A172 (cell line): ENCODE measurements around the gene EXOC4. TPM values are rescaled to one million over a fixed set of nuclear protein-coding genes. Genes with fewer than 3 reads are reported as not detected.

Experiments
- DNase-seq: peaks from one replicate; pipeline ENCODE4 v3.0.0-alpha.2; 2015; ENCODE audit warnings: low spot score
- total RNA-seq: library from RNA; depleted of rRNA; stranded (reverse); fragments of >200 nt; shearing (Covaris generic); gene quantifications from 2 replicates; pipeline ENCODE4 v1.2.3, GENCODE V29; 2014

Gene EXOC4
- total RNA-seq, 1 experiment from 2014 or later, result 37.4 TPM

GRCh38 chr7:133536450-133536849, 283.6 kb downstream of the EXOC4 start:
- no peak for DNase-seq

GRCh38 chr7:133539016-133539415, 286.1 kb downstream of the EXOC4 start:
- no peak for DNase-seq

DNA sequence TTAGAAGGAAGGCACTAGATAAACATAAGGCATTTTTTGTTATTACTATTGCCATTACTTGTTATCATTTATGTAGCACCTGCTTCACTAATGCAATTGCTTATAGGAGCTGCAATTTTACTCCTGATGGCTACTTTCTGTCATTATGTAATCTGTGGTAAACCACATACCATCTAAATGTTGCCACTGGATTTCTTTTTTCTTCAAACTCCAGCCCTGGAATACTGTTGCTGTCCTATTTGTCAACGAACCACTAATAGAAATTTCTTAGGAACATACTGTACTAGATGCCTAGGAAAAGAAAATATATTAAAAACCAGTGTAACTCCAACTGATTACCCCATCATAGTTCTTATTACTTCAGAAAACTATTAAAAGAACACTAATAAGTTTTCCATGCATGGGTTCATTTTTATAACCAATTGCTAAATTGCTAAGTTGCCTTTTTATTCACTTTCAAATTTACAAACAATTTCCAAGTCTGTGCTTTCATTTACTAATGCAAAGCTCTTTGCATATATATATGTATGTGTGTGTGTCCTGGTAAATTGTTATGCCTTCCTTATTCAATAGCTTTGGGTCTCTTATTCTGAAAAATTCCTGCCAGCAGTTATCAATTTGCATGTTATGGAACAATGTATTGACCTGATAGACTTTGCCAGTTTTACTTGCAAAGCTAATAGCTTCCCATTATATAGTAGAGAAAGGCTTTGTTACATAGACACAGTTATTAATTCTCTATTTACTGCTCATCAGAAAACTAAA, 287.4 kb downstream of the EXOC4 start:
- DNase-seq, result no peak

DNA sequence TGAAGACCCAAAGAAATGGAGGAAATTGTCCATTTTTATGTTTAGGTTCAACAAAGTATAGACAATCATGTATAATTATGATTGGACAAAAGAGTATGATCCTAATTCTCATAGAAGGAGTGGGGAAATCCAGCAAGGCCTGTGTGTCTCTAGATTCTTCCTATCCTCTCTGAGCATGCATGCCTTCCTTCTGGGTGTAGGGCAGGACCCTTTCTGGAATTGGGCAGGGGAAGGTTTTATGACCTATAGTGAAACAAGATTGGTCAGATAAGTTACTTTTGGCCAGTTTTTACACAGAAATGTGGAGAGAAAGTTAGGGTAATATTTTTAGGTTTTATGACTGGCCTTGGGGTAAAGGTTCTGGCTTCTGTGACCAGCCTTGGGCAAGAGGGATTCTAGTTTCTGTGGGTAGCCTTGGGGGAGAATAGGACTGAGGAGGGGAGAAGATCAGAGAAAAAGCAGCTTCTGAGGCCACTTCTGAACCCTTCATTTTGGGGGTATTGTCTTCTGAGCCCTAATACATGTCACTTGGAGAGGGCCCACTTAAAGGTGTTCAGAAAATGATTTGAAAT, 289.4 kb downstream of the EXOC4 start:
- DNase-seq, result no peak

- no peak for DNase-seq
These were observed 290.8 kb downstream of the EXOC4 start for GRCh38 chr7:133543657-133544056.

DNA sequence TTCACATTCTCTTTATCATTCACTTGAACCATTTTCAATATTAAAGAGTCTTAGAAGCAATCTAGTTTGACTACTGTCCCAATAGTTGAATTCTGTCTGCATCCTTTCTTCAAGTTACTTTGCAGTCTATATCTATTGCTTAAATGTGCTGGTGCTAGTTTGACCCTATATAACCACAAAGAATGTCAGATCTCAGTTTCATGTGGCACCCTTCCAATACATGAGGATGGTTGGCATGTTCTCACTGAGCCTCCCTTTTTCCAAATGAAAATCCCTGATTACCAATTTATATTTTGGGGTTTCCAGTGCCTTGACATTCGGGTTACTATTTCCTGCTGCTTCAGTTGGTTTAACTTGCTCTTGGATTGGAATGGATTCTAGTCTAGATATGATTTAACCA, 292.7 kb downstream of the EXOC4 start:
- DNase-seq, result no peak

DNA sequence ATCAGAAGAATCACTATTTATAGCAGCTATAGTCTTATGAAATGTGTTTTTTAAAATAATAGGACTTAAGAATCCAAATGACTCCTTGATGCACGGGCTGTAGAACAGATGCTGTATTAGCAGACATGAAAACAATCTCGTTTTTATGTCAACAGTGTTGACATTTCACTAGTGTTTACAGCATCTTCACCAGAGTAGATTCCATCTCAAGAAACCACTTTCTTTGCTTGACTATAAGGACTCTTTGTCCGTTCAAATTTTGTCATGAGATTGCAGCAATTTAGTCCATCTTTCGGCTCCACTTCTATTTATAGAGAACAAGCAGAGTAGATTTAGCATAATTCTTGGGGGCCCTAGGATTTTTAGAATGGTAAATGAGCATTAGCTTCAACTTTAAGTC, 295.1 kb downstream of the EXOC4 start:
- DNase-seq, result no peak

GRCh38 chr7:133549633-133550032, 296.8 kb downstream of the EXOC4 start:
- DNase-seq, result no peak

GRCh38 chr7:133550145-133550544, 297.3 kb downstream of the EXOC4 start:
- no peak for DNase-seq

- no peak for DNase-seq
These were observed 297.9 kb downstream of the EXOC4 start for GRCh38 chr7:133550811-133551210.

DNA sequence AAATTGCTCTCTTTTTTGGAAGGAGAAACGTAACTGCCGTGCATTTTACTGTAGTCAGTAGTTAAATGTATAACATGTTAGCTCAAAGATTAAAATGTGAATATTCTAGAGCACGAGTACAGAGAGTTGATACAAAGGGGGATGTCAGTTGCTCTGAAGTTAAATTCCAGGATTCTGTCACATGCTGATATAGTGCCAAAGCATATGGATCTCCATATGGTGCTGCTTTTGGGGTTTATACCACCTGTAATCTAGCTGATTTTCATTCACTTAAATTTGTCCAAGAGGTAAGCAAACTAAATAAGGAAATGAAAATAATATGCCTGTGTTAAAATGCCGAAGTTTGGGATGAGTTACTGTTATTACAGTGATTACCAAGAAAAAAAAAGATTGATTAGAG, 298.6 kb downstream of the EXOC4 start:
- no peak for DNase-seq

DNA sequence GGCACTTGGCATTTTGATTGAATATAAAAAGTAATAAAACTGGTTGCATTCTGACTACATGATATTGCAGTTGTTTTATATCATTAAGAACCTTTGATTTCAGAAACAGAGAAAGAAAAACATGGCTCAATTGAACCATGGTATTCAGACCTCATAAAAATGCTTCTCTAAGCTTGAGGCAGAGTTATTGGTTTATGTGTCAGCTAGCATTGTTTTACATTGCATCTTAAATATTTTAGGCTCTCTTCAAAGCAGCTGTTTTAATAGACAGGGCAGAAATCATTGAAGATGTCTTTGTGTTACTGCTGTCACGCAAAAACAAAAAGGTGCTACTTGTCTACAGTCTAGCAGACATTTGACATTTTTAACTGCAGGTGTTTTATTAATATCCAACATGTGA, 299.2 kb downstream of the EXOC4 start:
- no peak for DNase-seq

DNA sequence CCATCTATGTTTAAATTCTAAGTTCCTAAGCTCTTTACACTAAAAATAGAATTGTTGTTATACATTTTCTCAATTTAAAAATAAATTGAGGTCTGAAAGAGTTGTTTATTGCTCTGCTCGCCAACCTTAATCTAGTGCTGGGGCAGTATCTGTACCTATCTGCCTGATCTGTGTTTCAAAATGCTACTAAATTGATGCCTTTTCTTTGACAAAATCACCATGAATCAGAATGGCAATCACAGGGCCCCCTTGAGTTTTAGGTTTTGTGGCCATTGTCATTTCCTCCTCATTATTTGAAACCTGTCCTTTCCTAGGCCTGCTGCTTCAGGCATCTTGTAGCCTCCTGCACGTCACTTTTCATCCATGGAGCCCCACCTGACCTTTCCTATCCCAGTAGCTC, 301.5 kb downstream of the EXOC4 start:
- DNase-seq, result no peak

DNA sequence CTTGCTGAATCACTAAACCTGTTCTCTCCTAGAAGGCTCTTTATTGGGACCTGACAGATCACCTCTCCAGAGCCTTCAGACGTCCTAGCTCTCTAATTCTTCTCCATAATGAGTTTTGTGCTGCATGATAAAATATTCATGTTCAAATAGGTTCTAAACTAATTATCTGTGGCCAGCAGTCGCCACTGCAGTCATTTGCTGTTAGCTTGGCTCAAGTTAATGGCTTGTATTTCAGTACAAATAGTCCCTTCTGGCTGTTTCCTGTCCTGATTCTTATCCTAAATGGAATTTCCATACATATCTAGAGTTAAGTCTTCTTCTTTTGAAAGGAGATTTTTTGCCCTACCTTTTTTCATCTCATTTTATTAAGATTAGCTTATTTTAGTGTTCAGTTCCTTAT, 303.2 kb downstream of the EXOC4 start:
- no peak for DNase-seq

DNA sequence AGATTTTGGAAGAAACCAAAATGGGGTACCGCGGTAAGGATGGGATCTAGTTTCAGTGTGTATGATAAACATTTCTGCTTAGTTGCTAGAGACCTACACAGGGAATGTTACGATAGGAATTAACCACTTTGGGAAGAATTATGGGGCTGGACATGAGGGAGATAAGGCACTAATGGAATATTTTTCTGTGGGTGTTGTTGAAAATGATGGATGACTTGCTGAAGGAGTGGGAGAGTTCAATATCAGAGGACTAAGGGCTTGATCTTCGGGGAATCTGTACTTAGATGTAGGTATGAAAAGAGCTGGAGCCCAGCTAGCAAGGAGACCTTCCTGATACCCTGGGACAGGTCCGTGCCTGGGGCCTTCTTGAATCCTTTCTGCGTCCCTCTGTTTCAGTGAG, 303.7 kb downstream of the EXOC4 start:
- no peak for DNase-seq

DNA sequence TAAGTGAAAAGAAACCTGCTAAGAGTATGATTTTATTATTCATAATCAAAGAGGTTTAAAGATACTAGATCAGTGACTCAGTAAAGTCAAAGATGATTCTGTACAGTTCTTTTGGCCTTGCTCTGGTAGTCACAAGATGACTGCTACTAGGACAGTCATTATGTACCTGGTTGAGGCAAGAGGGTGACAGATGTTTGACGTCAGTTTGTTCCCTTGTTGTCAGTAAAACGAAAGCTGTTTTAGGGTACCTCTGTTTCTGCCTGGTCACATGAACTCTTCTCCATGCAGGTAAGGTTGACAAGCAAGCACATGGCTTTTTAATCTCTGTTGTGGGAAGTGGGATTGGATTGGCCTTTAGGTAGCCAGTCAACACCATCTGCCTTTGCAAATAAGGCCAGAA, 308.0 kb downstream of the EXOC4 start:
- no peak for DNase-seq

GRCh38 chr7:133561396-133561795, 308.5 kb downstream of the EXOC4 start:
- no peak for DNase-seq

GRCh38 chr7:133562621-133563020, 309.7 kb downstream of the EXOC4 start:
- DNase-seq, result no peak

DNA sequence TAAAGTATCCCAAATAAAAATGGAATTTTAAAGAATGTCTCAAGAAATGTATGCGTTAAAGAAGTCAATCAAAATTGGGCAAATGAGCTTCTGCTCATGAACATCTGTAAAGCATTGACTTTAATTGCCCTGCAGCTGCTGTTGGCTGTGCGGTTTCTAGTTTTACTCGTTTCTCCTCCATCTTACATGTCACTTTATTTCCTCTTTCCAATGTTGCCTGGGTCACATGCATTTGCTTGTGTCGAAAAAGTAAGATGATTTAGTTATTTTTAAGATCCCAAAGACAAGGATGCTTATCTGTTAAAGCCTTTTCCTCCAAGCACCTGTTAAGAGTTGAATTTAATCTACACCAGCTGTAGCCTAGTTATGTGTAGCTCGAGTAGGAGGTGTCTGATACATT, 310.4 kb downstream of the EXOC4 start:
- DNase-seq, result no peak

GRCh38 chr7:133564484-133564883, 311.6 kb downstream of the EXOC4 start:
- no peak for DNase-seq

- no peak for DNase-seq
These were observed 315.7 kb downstream of the EXOC4 start for GRCh38 chr7:133568544-133568943.

GRCh38 chr7:133570321-133570720, 317.4 kb downstream of the EXOC4 start:
- DNase-seq, result no peak

GRCh38 chr7:133571076-133571475, 318.2 kb downstream of the EXOC4 start:
- no peak for DNase-seq

DNA sequence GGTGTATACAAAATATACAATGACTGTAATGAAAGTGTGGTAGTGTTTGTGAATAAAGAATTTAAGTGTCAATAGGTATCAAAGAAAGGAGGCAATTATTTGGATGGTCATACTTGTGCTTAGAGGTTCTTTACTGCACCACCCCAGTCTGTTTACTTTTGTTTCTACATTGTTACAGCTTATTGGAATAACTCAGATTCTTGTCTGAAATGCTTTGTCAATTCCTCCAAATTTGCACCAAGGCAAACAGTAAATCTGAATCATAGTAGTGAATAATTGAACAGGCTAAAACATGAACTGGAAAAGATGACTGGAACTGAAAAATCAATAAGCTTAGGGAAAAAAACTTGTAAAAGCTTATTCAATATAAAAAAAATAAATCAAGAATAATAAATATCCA, 319.2 kb downstream of the EXOC4 start:
- DNase-seq, result no peak
